Activated CD8-positive, alpha-beta memory T cell treated with anti-CD3 and anti-CD28 coated beads for 36 hours (primary cell): ENCODE results near the gene SUPT6H. TPM values are rescaled to one million over a fixed set of nuclear protein-coding genes. Genes with fewer than 3 reads are reported as not detected.
"Not testable (repeated sequence)": the region's sequence is repeated elsewhere in the genome, so short reads cannot be mapped to it uniquely, and the experiment has no call there.

Experiments used
- CTCF ChIA-PET: fragments of 350-600 bp; sonication (Branson Sonifier 250); formaldehyde crosslinking; loops from one replicate; lab custom pipeline; 2021; ENCODE audit warnings: antibody characterized with exemption; lab: Charles Lee
- POLR2A ChIA-PET: fragments of 350-600 bp; sonication (Branson Sonifier 250); formaldehyde crosslinking; loops from one replicate; lab custom pipeline; 2021; ENCODE audit warnings: antibody characterized with exemption; lab: Charles Lee
- total RNA-seq, 2 experiments: library from RNA; stranded (reverse); gene quantifications; one replicate each; pipeline ENCODE4 v1.2.3, GENCODE V29; 2021

The SUPT6H gene
- total RNA-seq, 2 experiments from 2014 or later: 81.7 to 82.6 TPM

GRCh38 chr17:28644787-28645575 is 17.0 kb upstream of the SUPT6H start, which contains the start of gene BLTP2:
BLTP2 (minus strand) TSS chr17:28645158; CDS start chr17:28645056, 102 bp downstream.
- POLR2A ChIA-PET: interaction anchor here (0.5 to 4.2 kb wide), 12 partner anchors 13 to 82 kb away, joined by 3 to 30 read pairs (median 5); partner anchors contain the start of genes PIGS, PROCA1, SDF2 and SUPT6H
- CTCF ChIA-PET: interaction anchor here (0.9 to 3.1 kb wide), 9 partner anchors 12 to 105 kb away, joined by 3 to 15 read pairs (median 3); partner anchors contain the start of genes RPL23A, SDF2 and SUPT6H

- ChIA-PET CTCF (interaction anchor here (0.9 to 3.1 kb wide), 7 partner anchors 17 to 106 kb away, joined by 3 to 15 read pairs (median 3); partner anchors contain the start of genes RPL23A, SDF2 and SUPT6H), POLR2A (interaction anchor here (0.5 to 4.2 kb wide), 8 partner anchors 13 to 81 kb away, joined by 3 to 30 read pairs (median 5); partner anchors contain the start of genes PIGS, PROCA1, SDF2 and SUPT6H)
Measured at GRCh38 chr17:28645576-28645939, 16.4 kb upstream of the SUPT6H start.

- POLR2A ChIA-PET: interaction anchor here (1.0 to 4.2 kb wide), 3 partner anchors 16 to 311 kb away, joined by 3 to 30 read pairs (median 12); partner anchors contain the start of genes IFT20, PROCA1, SDF2 and SUPT6H
- CTCF ChIA-PET: interaction anchor here (1.0 to 1.6 kb wide), 6 partner anchors 16 to 106 kb away, joined by 3 to 8 read pairs (median 3); partner anchors contain the start of genes RPL23A, SDF2 and SUPT6H
Measured at GRCh38 chr17:28646039-28646754, 15.8 kb upstream of the SUPT6H start.

DNA sequence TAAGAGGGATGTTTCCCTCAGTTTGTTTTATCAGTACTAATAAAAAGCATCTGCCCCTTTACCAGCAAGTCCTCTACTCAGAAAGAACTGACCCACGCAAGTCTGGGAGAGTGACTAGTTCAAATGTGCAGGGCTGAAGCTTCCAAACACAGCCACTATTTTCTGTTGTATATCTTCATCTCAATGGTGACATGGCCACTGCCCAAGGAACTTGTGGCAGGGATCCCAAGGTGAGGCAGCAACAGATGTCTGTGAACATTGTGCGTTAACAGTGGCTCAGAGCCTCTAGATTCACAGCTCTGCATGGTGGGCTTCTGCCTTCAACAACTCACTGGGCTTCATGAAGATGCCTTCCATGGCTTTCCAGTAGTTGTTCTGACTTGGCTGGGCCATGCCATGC is 13.3 kb upstream of the SUPT6H start:
- POLR2A ChIA-PET: no interaction called here
- CTCF ChIA-PET: interaction anchor here (0.9 to 1.1 kb wide), 2 partner anchors 12 to 78 kb away, joined by 3 read pairs; partner anchors contain the start of gene TLCD1

DNA sequence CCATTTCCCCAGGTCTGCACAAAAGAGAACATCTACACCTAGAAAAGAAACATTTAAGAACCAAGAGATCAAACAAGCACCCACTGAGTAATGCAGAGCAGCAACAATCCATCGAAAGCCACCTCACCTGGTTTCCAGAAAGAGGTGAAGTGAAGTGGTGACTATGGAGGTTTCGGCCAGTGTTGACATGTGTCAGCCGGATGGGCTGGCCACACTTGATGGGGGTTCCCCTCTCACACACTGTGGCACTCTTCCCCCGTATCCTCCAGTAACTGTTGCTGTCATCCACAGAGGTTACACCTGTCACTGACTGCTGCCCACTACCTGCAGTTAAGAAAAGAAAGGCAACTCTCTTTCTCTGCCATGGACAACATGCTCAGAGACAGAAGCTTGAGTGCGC is 6.8 kb upstream of the SUPT6H start:
- ChIA-PET POLR2A (interaction anchor here (0.7 kb wide), 1 partner anchor 14 kb away, joined by 3 read pairs; no protein-coding TSS in a partner anchor), CTCF (no interaction called here)

- ChIA-PET POLR2A (no interaction called here), CTCF (interaction anchor here (0.9 kb wide), 1 partner anchor 14 kb away, joined by 3 read pairs; no protein-coding TSS in a partner anchor)
Measured at GRCh38 chr17:28657756-28658155, 4.2 kb upstream of the SUPT6H start.

- POLR2A ChIA-PET: interaction anchor here (0.8 kb wide), 1 partner anchor 125 kb away, joined by 10 read pairs; no protein-coding TSS in a partner anchor
- CTCF ChIA-PET: interaction anchor here (0.9 kb wide), 1 partner anchor 14 kb away, joined by 3 read pairs; no protein-coding TSS in a partner anchor
Measured at GRCh38 chr17:28658342-28658741, 3.7 kb upstream of the SUPT6H start.

GRCh38 chr17:28658766-28659496 is 3.1 kb upstream of the SUPT6H start:
- POLR2A ChIA-PET: interaction anchor here (0.8 kb wide), 1 partner anchor 125 kb away, joined by 10 read pairs; no protein-coding TSS in a partner anchor
- CTCF ChIA-PET: not testable (repeated sequence)

GRCh38 chr17:28659497-28659881 is 2.5 kb upstream of the SUPT6H start:
- CTCF ChIA-PET, POLR2A ChIA-PET: not testable (repeated sequence)

DNA sequence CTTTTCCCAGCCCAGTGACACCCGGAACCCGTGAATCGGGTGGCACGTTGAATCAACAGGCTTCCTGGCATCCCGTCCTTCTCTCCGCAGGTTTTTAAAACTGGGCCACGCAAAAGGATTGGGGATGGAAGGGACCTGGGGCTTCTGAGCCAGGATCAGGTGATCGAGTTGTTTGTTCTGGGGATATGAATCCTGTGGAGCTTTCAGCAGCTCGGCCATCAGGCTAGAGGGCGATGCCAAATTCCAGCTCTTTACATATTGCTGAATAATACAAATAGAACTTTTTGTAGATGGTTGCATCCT is 473 bp downstream of the SUPT6H start:
- ChIA-PET POLR2A (interaction anchor here (1.0 to 2.8 kb wide), 6 partner anchors 13 to 63 kb away, joined by 3 to 30 read pairs (median 8); partner anchors contain the start of genes BLTP2, PROCA1 and RPL23A), CTCF (interaction anchor here (2.1 to 3.2 kb wide), 2 partner anchors 16 to 18 kb away, joined by 8 to 15 read pairs; partner anchors contain the start of gene BLTP2)

DNA sequence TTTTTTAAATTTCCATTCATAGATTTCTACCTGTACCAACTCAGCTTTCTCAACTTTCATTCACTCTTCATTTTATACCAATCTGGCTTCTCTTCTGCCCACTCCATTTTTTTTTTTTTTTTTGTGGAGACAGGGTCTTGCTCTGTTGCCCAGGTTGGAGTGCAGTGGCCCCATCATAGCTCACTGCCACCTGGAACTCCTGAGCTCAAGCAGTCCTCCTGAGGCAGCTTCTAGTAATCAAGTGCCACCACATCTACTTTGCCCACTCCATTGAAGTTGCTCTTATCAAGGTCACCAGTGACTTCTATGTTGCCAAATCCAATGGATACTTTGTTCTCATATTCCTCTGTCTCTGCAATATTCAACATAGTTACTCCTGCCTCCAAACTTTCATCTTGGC is 1.7 kb downstream of the SUPT6H start:
- POLR2A ChIA-PET: interaction anchor here (0.8 kb wide), 1 partner anchor 92 kb away, joined by 3 read pairs; the partner anchor contains the start of gene PIGS
- CTCF ChIA-PET: interaction anchor here (1.1 to 3.2 kb wide), 2 partner anchors 19 to 24 kb away, joined by 3 to 15 read pairs; partner anchors contain the start of gene BLTP2

GRCh38 chr17:28665994-28666393 is 4.0 kb downstream of the SUPT6H start:
- ChIA-PET CTCF (no interaction called here), POLR2A (no interaction called here)

- ChIA-PET POLR2A (no interaction called here), CTCF (no interaction called here)
Measured at GRCh38 chr17:28667870-28668269, 5.9 kb downstream of the SUPT6H start.

GRCh38 chr17:28669918-28670317 is 7.9 kb downstream of the SUPT6H start:
- POLR2A ChIA-PET: no interaction called here
- CTCF ChIA-PET: no interaction called here

DNA sequence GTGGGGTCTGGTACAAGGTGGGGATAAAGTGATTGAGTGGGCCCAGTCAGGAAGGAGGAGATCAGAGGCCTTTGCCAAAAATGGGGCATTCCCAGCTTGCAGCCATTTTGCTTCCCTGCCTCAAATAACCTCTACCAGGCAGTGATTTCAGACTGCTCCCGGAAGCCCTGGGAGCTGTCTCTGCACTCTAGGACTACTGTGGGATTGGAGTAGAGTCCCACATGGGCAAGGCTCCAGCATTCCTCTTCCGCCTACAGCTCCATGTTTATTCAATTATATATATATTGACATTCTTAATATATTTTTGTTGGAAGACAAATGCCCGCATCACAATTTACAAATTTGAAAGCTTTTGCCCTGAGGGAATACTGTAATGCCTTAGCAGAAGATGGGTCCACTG is 13.5 kb downstream of the SUPT6H start:
- CTCF ChIA-PET: interaction anchor here (0.9 to 1.4 kb wide), 3 partner anchors 30 to 63 kb away, joined by 3 to 4 read pairs (median 3); no protein-coding TSS in a partner anchor
- POLR2A ChIA-PET: interaction anchor here (1.2 kb wide), 1 partner anchor 31 kb away, joined by 5 read pairs; the partner anchor contains the start of gene BLTP2

GRCh38 chr17:28675980-28676379 is 14.0 kb downstream of the SUPT6H start:
- POLR2A ChIA-PET: interaction anchor here (1.2 kb wide), 1 partner anchor 31 kb away, joined by 5 read pairs; the partner anchor contains the start of gene BLTP2

DNA sequence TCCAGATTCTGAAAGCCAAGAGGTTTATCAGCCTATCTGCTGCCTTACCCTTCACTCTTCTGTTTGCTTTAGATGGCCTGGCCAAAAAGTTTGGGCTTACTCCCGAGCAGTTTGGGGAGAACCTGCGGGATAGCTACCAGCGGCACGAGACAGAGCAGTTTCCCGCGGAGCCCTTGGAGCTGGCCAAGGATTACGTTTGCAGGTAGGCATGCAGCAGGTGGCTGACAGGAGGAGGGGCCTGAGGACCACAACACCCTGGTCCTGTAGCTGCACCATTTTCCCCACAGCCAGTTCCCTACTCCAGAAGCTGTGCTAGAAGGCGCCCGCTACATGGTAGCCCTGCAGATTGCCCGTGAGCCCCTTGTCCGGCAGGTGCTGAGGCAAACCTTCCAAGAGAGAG is 20.6 kb downstream of the SUPT6H start:
- POLR2A ChIA-PET: no interaction called here
- CTCF ChIA-PET: no interaction called here

More at GRCh38 chr17:28675980-28676379, 14.0 kb downstream of the SUPT6H start:
- CTCF ChIA-PET: interaction anchor here (1.3 to 1.4 kb wide), 2 partner anchors 30 to 63 kb away, joined by 3 to 4 read pairs; no protein-coding TSS in a partner anchor

- CTCF ChIA-PET: no interaction called here
- POLR2A ChIA-PET: no interaction called here
Measured at GRCh38 chr17:28684963-28685362, 23.0 kb downstream of the SUPT6H start.
